PFSK-1 (cell line): ENCODE measurements around the gene OTUD5.

Experiments
- FOXP2 ChIP-seq: optimal IDR thresholded peaks from 2 replicates; pipeline ENCODE3; 2011; ENCODE audit warnings: borderline replicate concordance, control low read depth, inconsistent platforms; ENCODE audit not compliant: insufficient read depth; ENCODE audit errors: extremely low read length, extremely low read depth
- POLR2AphosphoS5 ChIP-seq: IDR thresholded peaks from 2 replicates; pipeline ENCODE4 v1.6.1; 2012; ENCODE audit warnings: low read depth, mild to moderate bottlenecking, control low read depth, low read length, moderate library complexity
- REST ChIP-seq, 2 experiments: IDR thresholded peaks; 2 replicates each; pipeline versions ENCODE4 v1.6.1 to v1.8.0; 2011 to 2012; ENCODE audit warnings: low read depth in 2 of 2, low read length in 2 of 2, control low read depth in 1 of 2, inconsistent platforms in 1 of 2, mild to moderate bottlenecking in 1 of 2, moderate library complexity in 1 of 2; ENCODE audit not compliant: insufficient read depth in 1 of 2
- SIN3A ChIP-seq: IDR thresholded peaks from 2 replicates; pipeline ENCODE4 v1.6.1; 2012; ENCODE audit warnings: mild to moderate bottlenecking, low read length, moderate library complexity, borderline replicate concordance; ENCODE audit not compliant: insufficient read depth
- TAF1 ChIP-seq: IDR thresholded peaks from 2 replicates; pipeline ENCODE4 v1.6.1; 2012; ENCODE audit warnings: low read length, control low read depth, borderline replicate concordance; ENCODE audit not compliant: insufficient read depth

OTUD5 gene

GRCh38 chrX:48978226-48978625 lies 20.8 kb upstream of the OTUD5 start:
- TF ChIP-seq SIN3A (no peak), REST (IDR thresholded peaks at IDR 0.05; ENCODE audit: insufficient read depth in 1 of 2, low read depth in 2 of 2, low read length in 2 of 2) (no peak), POLR2AphosphoS5 (no peak), FOXP2 (no peak), TAF1 (no peak)

- TF ChIP-seq POLR2AphosphoS5 (no peak), FOXP2 (no peak), SIN3A (no peak), REST (IDR thresholded peaks at IDR 0.05; ENCODE audit: insufficient read depth in 1 of 2, low read depth in 2 of 2, low read length in 2 of 2) (no peak), TAF1 (no peak)
Observed at GRCh38 chrX:48976086-48976485, 18.7 kb upstream of the OTUD5 start.

- TF ChIP-seq POLR2AphosphoS5 (no peak), REST (IDR thresholded peaks at IDR 0.05; ENCODE audit: insufficient read depth in 1 of 2, low read depth in 2 of 2, low read length in 2 of 2) (no peak), SIN3A (no peak), TAF1 (no peak), FOXP2 (no peak)
Observed at GRCh38 chrX:48975541-48975940, 18.1 kb upstream of the OTUD5 start.

- no peak for TF ChIP-seq REST (IDR thresholded peaks at IDR 0.05; ENCODE audit: insufficient read depth in 1 of 2, low read depth in 2 of 2, low read length in 2 of 2)
- TF ChIP-seq FOXP2 = no peak
- no peak for TF ChIP-seq POLR2AphosphoS5
- TF ChIP-seq SIN3A = no peak
- TF ChIP-seq TAF1 = no peak
Observed at GRCh38 chrX:48975041-48975440, 17.6 kb upstream of the OTUD5 start.

- TF ChIP-seq REST (IDR thresholded peaks at IDR 0.05; ENCODE audit: insufficient read depth in 1 of 2, low read depth in 2 of 2, low read length in 2 of 2) (no peak), TAF1 (no peak), POLR2AphosphoS5 (no peak), FOXP2 (no peak), SIN3A (no peak)
Observed at GRCh38 chrX:48974574-48974973, 17.2 kb upstream of the OTUD5 start.
